HepG2 (cell line): ENCODE results near the gene HOPX. TPM values are rescaled to one million over a fixed set of nuclear protein-coding genes. Genes with fewer than 3 reads are reported as not detected.

Source experiments
- ATAC-seq: fragments of 200-7000 bp; cut with Tn5 transposase; 3 replicates; pipeline ENCODE4 v1.9.1; 2020; ENCODE audit warnings: mild to moderate bottlenecking, moderate library complexity
- BruUV-seq: library from RNA; stranded (reverse); fragments of 400-500 nt; replicated peaks from 2 replicates; lab custom pipeline; 2021; lab: Mats Ljungman, UMichigan
- CTCF ChIA-PET: fragments of 300-600 bp; formaldehyde crosslinking; extraction: SDS; loops from one replicate; lab custom pipeline; 2021; ENCODE audit warnings: low total read pairs, inconsistent platforms, low intra/inter-chr PET ratio; lab: Yijun Ruan, JAX
- POLR2A ChIA-PET: fragments of 350-600 bp; sonication (Branson Sonifier 250); formaldehyde crosslinking; loops from one replicate; lab custom pipeline; 2020; ENCODE audit warnings: antibody characterized with exemption, inconsistent platforms; lab: Yijun Ruan, JAX
- DNase-seq: peaks from one replicate; pipeline ENCODE4 v3.0.0-alpha.2; 2015; ENCODE audit warnings: low spot score
- FAIRE-seq: peaks from 3 replicates; lab custom pipeline; 2011; peaks lifted over from hg19 to GRCh38; lab: Jason Lieb, UNC
- H2AFZ ChIP-seq: one replicate; pipeline ENCODE4 v1.6.1; 2011; ENCODE audit warnings: low read length, inconsistent platforms
- H3K27ac ChIP-seq: fragments of 300-600 bp; 3 replicates; pipeline ENCODE4 v1.8.0; 2011; ENCODE audit warnings: mixed run types, mild to moderate bottlenecking, mixed read lengths, low read length, inconsistent platforms; ENCODE audit not compliant: insufficient read depth; ENCODE audit errors: extremely low read length
- H3K27me3 ChIP-seq, 2 experiments: fragments of 200-600 bp in 1 of 2; 2 replicates in 1 of 2; 3 replicates in 1 of 2; pipeline versions ENCODE4 v1.6.0 to v1.8.0; 2011; ENCODE audit warnings: low read length in 2 of 2, mild to moderate bottlenecking in 2 of 2, moderate library complexity in 2 of 2, inconsistent platforms in 1 of 2; ENCODE audit not compliant: insufficient read depth in 2 of 2, control insufficient read depth in 1 of 2
- H3K36me3 ChIP-seq, 2 experiments: fragments of 200-600 bp in 1 of 2; replicated peaks in 1 of 2; 2 replicates in 1 of 2; 3 replicates in 1 of 2; pipeline versions ENCODE4 v1.5.1 to v1.8.0; 2011; ENCODE audit warnings: low read length in 2 of 2, inconsistent platforms in 1 of 2; ENCODE audit not compliant: insufficient read depth in 2 of 2, control insufficient read depth in 1 of 2
- H3K4me1 ChIP-seq: 2 replicates; pipeline ENCODE4 v1.5.1; 2012; ENCODE audit warnings: low read length, inconsistent platforms; ENCODE audit not compliant: insufficient read depth
- H3K4me2 ChIP-seq: 2 replicates; pipeline ENCODE4 v1.6.0; 2011; ENCODE audit warnings: low read depth, low read length, inconsistent platforms
- H3K4me3 ChIP-seq, 3 experiments: fragments of 200-600 bp in 1 of 3; sonication (generic), shearing (Covaris generic) in 1 of 3; replicated peaks in 1 of 3; 2 replicates each; pipeline ENCODE4 v1.5.1; 2011 to 2016; ENCODE audit warnings: low read length in 3 of 3, inconsistent platforms in 2 of 3, low read depth in 2 of 3, mild to moderate bottlenecking in 2 of 3, control low read depth in 1 of 3, mixed read lengths in 1 of 3; ENCODE audit not compliant: insufficient read depth in 1 of 3
- H3K79me2 ChIP-seq: one replicate; pipeline ENCODE4 v1.6.1; 2011; ENCODE audit warnings: low read length, inconsistent platforms; ENCODE audit not compliant: insufficient read depth
- H3K9ac ChIP-seq: 2 replicates; pipeline ENCODE4 v1.6.0; 2011; ENCODE audit warnings: mild to moderate bottlenecking, low read depth, low read length, inconsistent platforms; ENCODE audit not compliant: insufficient read depth
- H3K9me3 ChIP-seq: 2 replicates; pipeline ENCODE4 v1.5.1; 2012; ENCODE audit warnings: mild to moderate bottlenecking, low read length
- H4K20me1 ChIP-seq: 2 replicates; pipeline ENCODE4 v1.6.0; 2011; ENCODE audit warnings: inconsistent platforms, mild to moderate bottlenecking, low read length, moderate library complexity; ENCODE audit not compliant: insufficient read depth
- GATA4 ChIP-seq: sonication (generic); IDR thresholded peaks from 2 replicates; pipeline ENCODE4 v1.6.1; 2016; ENCODE audit warnings: antibody characterized with exemption, low read depth, borderline replicate concordance
- PAF1 ChIP-seq: IDR thresholded peaks from 2 replicates; pipeline ENCODE4 v1.6.1; 2016; ENCODE audit warnings: missing genetic modification reagents, missing compliant biosample characterization
- PAWR ChIP-seq: sonication (generic); formaldehyde crosslinking; IDR thresholded peaks from 2 replicates; pipeline ENCODE4 v1.4.0; 2020; ENCODE audit warnings: missing genetic modification reagents, mild to moderate bottlenecking, borderline replicate concordance
- PLRG1 ChIP-seq: fragments of 450-650 bp; conservative IDR thresholded peaks from 2 replicates; pipeline ENCODE4 v1.6.1; 2016
- TOE1 ChIP-seq: sonication (generic); formaldehyde crosslinking; IDR thresholded peaks from 2 replicates; pipeline ENCODE4 v1.4.0; 2020; ENCODE audit warnings: mild to moderate bottlenecking, missing genetic modification reagents
- ZBTB1 ChIP-seq: sonication (generic); formaldehyde crosslinking; IDR thresholded peaks from 2 replicates; pipeline ENCODE4 v1.4.0; 2020; ENCODE audit warnings: missing genetic modification reagents, borderline replicate concordance
- ZNF350 ChIP-seq: sonication (generic); formaldehyde crosslinking; IDR thresholded peaks from 2 replicates; pipeline ENCODE4 v1.4.0; 2020; ENCODE audit warnings: mild to moderate bottlenecking, low read depth, missing genetic modification reagents, borderline replicate concordance
- ZNF614 ChIP-seq: IDR thresholded peaks from 2 replicates; pipeline ENCODE4 v1.6.1; 2018; ENCODE audit warnings: missing biosample characterization, missing genetic modification reagents, inconsistent platforms, borderline replicate concordance
- WGBS: methylation state at CpG from one replicate; pipeline ENCODE4 v1.1.6; 2017; ENCODE audit warnings: low lambda C conversion rate; 5-methylcytosine and 5-hydroxymethylcytosine counted together
- in situ Hi-C: cut with HindIII; loops from 2 replicates; pipeline ENCODE4 v1.10.0; 2017; ENCODE audit warnings: low pct_unique_long_range_greater_than_20kb; ENCODE audit not compliant: extremely low pct_ligation_motif_present
- intact Hi-C: fragments of 100-400 bp; cut with micrococcal nuclease; formaldehyde crosslinking; loops from one replicate; pipeline ENCODE4 v1.10.0; 2022; ENCODE audit not compliant: unreplicated experiment
- polyA plus RNA-seq, 8 experiments: library from polyadenylated mRNA; depleted of rRNA in 3 of 8; stranded (reverse) in 7 of 8; unstranded in 1 of 8; fragments of >200 nt; fragmentation: Illumina TruSeq in 4 of 8; extraction: Trizol in 4 of 8; gene quantifications; 2 replicates each; pipeline versions ENCODE4 v1.2.1 to v1.2.3, GENCODE V29; 2011 to 2016; ENCODE audit warnings: low read depth in 4 of 8, missing spikeins in 1 of 8, mixed read lengths in 1 of 8; ENCODE audit not compliant: insufficient read depth in 1 of 8
- total RNA-seq, 5 experiments: library from RNA; depleted of rRNA; stranded (reverse); fragments of >200 nt; fragmentation: Illumina TruSeq; extraction: Trizol; gene quantifications; 2 replicates each; pipeline ENCODE4 v1.2.3, GENCODE V29; 2016; ENCODE audit warnings: low read depth in 1 of 5
- TF ChIP-seq, protein P1 (sequence below): sonication (generic); formaldehyde crosslinking; IDR thresholded peaks from 2 replicates; pipeline ENCODE4 v1.4.0; 2020; ENCODE audit warnings: missing genetic modification reagents; ENCODE audit errors: not compliant biosample characterization
- TF ChIP-seq, protein P2 (sequence below): sonication (generic); formaldehyde crosslinking; IDR thresholded peaks from one replicate; pipeline ENCODE4 v1.5.1; 2020; ENCODE audit warnings: mild to moderate bottlenecking, missing genetic modification reagents; ENCODE audit errors: not compliant biosample characterization
- TF ChIP-seq, protein P3 (sequence below): fragments of 450-650 bp; IDR thresholded peaks from 2 replicates; pipeline ENCODE4 v1.6.1; 2016
- TF ChIP-seq, protein P4 (sequence below): sonication (generic); formaldehyde crosslinking; IDR thresholded peaks from 2 replicates; pipeline ENCODE4 v1.8.1; 2023; ENCODE audit warnings: mild to moderate bottlenecking, missing genetic modification reagents, borderline replicate concordance

The HOPX gene
- total and polyA plus RNA-seq, 2 of the 13 experiments (the other 11 are each of a cell fraction or from before 2014, with no cell fraction given), result not detected

DNA sequence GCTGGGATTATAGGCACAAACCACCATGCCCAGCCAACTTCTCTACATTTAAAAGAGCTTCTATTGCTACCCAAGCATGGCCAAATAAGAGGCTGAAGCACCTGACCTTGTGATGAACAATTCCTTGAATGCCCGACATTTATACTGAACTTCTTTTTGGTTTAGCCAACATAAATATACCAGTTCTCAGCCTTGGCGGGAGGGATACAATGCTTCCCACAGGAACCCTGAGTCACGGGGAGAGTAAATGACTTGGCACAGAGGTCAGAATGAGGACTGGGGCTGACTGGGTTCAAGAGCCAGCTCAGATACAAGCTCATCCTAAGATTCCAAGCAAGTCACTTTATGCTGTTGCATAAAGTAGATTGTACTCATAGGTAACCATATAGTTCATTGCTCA is 6.1 kb downstream of the HOPX start:
- DNase-seq (no peak), ATAC-seq (no peak), FAIRE-seq (no peak)
- no peaks in the 10 kb centered on the region for H4K20me1 ChIP-seq
- H3K79me2 ChIP-seq, result no peaks in the 10 kb centered on the region
- WGBS, result 39% methylated on average over 3 of the region's 3 CpGs
- intact Hi-C loops (no loop called here), in situ Hi-C loops (no loop called here)
- H3K4me3 ChIP-seq, result no peak overlapping the region
- no TSS peak for BruUV-seq
- no peaks in the 10 kb centered on the region for H3K9me3 ChIP-seq
- H3K4me1 ChIP-seq, result no peaks in the 10 kb centered on the region
- H3K9ac ChIP-seq, result no peak overlapping the region
- no peaks in the 10 kb centered on the region for H3K36me3 ChIP-seq
- no peak overlapping the region for H3K4me2 ChIP-seq
- ChIA-PET POLR2A (no interaction called here), CTCF (no interaction called here)
- peaks cover 0 to 7% of the 10 kb centered on the region in 2 experiments; a peak in 3 of 5 replicates for H3K27me3 ChIP-seq
- H2AFZ ChIP-seq, result no peak overlapping the region
- H3K27ac ChIP-seq, result no peak overlapping the region
- TF ChIP-seq ZNF350 (no peak), PAWR (CRISPR knock-in tag) (no peak), PLRG1 (no peak), ZNF614 (CRISPR knock-in tag) (no peak), TOE1 (CRISPR knock-in tag) (no peak), ZBTB1 (CRISPR knock-in tag) (no peak), PAF1 (CRISPR knock-in tag) (no peak), GATA4 (no peak)
- TF ChIP-seq, protein P1, sequence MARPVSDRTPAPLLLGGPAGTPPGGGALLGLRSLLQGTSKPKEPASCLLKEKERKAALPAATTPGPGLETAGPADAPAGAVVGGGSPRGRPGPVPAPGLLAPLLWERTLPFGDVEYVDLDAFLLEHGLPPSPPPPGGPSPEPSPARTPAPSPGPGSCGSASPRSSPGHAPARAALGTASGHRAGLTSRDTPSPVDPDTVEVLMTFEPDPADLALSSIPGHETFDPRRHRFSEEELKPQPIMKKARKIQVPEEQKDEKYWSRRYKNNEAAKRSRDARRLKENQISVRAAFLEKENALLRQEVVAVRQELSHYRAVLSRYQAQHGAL (CRISPR knock-in tag), result no peak
- TF ChIP-seq, protein P2, sequence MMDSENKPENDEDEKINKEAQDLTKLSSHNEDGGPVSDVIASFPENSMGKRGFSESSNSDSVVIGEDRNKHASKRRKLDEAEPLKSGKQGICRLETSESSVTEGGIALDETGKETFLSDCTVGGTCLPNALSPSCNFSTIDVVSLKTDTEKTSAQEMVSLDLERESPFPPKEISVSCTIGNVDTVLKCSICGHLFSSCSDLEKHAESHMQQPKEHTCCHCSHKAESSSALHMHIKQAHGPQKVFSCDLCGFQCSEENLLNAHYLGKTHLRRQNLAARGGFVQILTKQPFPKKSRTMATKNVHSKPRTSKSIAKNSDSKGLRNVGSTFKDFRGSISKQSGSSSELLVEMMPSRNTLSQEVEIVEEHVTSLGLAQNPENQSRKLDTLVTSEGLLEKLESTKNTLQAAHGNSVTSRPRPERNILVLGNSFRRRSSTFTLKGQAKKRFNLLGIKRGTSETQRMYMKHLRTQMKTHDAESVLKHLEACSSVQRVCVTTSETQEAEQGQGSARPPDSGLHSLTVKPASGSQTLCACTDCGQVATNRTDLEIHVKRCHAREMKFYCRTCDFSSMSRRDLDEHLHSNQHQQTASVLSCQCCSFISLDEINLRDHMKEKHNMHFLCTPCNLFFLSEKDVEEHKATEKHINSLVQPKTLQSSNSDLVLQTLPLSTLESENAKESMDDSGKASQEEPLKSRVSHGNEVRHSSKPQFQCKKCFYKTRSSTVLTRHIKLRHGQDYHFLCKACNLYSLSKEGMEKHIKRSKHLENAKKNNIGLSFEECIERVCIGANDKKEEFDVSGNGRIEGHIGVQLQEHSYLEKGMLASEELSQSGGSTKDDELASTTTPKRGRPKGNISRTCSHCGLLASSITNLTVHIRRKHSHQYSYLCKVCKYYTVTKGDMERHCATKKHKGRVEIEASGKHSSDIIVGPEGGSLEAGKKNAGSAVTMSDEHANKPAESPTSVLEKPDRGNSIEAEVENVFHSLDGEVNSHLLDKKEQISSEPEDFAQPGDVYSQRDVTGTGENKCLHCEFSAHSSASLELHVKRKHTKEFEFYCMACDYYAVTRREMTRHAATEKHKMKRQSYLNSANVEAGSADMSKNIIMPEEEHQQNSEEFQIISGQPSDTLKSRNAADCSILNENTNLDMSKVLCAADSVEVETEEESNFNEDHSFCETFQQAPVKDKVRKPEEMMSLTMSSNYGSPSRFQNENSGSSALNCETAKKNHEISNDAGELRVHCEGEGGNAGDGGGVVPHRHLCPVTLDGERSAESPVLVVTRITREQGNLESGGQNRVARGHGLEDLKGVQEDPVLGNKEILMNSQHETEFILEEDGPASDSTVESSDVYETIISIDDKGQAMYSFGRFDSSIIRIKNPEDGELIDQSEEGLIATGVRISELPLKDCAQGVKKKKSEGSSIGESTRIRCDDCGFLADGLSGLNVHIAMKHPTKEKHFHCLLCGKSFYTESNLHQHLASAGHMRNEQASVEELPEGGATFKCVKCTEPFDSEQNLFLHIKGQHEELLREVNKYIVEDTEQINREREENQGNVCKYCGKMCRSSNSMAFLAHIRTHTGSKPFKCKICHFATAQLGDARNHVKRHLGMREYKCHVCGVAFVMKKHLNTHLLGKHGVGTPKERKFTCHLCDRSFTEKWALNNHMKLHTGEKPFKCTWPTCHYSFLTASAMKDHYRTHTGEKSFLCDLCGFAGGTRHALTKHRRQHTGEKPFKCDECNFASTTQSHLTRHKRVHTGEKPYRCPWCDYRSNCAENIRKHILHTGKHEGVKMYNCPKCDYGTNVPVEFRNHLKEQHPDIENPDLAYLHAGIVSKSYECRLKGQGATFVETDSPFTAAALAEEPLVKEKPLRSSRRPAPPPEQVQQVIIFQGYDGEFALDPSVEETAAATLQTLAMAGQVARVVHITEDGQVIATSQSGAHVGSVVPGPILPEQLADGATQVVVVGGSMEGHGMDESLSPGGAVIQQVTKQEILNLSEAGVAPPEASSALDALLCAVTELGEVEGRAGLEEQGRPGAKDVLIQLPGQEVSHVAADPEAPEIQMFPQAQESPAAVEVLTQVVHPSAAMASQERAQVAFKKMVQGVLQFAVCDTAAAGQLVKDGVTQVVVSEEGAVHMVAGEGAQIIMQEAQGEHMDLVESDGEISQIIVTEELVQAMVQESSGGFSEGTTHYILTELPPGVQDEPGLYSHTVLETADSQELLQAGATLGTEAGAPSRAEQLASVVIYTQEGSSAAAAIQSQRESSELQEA (CRISPR knock-in tag), result no peak
- TF ChIP-seq, protein P3, sequence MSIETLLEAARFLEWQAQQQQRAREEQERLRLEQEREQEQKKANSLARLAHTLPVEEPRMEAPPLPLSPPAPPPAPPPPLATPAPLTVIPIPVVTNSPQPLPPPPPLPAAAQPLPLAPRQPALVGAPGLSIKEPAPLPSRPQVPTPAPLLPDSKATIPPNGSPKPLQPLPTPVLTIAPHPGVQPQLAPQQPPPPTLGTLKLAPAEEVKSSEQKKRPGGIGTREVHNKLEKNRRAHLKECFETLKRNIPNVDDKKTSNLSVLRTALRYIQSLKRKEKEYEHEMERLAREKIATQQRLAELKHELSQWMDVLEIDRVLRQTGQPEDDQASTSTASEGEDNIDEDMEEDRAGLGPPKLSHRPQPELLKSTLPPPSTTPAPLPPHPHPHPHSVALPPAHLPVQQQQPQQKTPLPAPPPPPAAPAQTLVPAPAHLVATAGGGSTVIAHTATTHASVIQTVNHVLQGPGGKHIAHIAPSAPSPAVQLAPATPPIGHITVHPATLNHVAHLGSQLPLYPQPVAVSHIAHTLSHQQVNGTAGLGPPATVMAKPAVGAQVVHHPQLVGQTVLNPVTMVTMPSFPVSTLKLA, result no peak
- TF ChIP-seq, protein P4, sequence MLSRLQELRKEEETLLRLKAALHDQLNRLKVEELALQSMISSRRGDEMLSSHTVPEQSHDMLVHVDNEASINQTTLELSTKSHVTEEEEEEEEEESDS (CRISPR knock-in tag), result no peak
